ENCODE measurements around the gene C3orf20.

DNA sequence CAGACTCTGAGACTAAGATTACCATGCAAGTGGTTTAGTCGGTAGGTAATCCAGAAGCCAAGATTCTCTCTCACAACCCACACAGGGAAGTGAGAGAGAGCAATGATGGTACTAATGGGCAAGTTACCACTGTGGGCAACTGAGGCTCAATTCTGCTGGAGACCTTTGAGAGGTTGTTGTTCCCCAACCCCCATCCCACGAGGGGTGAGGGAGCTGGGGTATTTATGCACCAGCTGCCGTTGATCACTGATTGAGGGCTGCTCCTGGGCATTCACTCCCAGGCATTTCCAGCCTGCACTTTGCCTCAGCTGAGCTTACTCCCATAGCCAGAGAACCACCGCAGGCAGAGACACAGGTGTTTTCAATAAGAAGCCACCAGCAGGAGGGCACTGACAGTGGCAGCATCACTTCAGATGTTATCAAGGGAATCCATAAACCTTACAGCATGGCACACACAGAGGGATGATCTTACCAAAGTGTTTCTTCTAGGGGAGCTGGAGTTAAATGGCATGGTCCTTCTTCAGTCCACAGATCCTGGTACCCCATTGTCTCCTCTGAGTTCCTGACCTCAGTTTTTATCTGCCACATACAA, 38.3 kb upstream of the C3orf20 start:
- TF ChIP-seq EP300 (IDR thresholded peaks at IDR 0.05), result no peak
- TF ChIP-seq, protein P1, sequence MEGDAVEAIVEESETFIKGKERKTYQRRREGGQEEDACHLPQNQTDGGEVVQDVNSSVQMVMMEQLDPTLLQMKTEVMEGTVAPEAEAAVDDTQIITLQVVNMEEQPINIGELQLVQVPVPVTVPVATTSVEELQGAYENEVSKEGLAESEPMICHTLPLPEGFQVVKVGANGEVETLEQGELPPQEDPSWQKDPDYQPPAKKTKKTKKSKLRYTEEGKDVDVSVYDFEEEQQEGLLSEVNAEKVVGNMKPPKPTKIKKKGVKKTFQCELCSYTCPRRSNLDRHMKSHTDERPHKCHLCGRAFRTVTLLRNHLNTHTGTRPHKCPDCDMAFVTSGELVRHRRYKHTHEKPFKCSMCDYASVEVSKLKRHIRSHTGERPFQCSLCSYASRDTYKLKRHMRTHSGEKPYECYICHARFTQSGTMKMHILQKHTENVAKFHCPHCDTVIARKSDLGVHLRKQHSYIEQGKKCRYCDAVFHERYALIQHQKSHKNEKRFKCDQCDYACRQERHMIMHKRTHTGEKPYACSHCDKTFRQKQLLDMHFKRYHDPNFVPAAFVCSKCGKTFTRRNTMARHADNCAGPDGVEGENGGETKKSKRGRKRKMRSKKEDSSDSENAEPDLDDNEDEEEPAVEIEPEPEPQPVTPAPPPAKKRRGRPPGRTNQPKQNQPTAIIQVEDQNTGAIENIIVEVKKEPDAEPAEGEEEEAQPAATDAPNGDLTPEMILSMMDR (IDR thresholded peaks at IDR 0.05), result no peak

All from sigmoid colon (tissue), 4 donors.